ENCODE measurements around the gene TPSG1. TPM values are rescaled to one million over a fixed set of nuclear protein-coding genes. Genes with fewer than 3 reads are reported as not detected.

The TPSG1 gene
- total RNA-seq, 2 donors from 2014 or later = 0.54 TPM; not detected in 1

GRCh38 chr16:1214719-1215118, 10.3 kb downstream of the TPSG1 start:
- DNase-seq (ENCODE audit: low spot score) (no peak), ATAC-seq (ENCODE audit: insufficient number of reproducible peaks, low FRiP score, low read depth) (no peak)
- no peaks in the 10 kb centered on the region for H3K9me3 ChIP-seq
- no peak for TF ChIP-seq CTCF (IDR thresholded peaks at IDR 0.05)
- H3K4me3 ChIP-seq = no peak overlapping the region
- no peaks in the 10 kb centered on the region for H3K36me3 ChIP-seq
- no peaks in the 10 kb centered on the region for H3K27me3 ChIP-seq (replicated peaks; ENCODE audit: insufficient read depth)
- H3K27ac ChIP-seq = no peak overlapping the region
- H3K4me1 ChIP-seq (ENCODE audit: control insufficient read depth in 1 of 2, low read depth in 2 of 2) = no peaks in the 10 kb centered on the region

DNA sequence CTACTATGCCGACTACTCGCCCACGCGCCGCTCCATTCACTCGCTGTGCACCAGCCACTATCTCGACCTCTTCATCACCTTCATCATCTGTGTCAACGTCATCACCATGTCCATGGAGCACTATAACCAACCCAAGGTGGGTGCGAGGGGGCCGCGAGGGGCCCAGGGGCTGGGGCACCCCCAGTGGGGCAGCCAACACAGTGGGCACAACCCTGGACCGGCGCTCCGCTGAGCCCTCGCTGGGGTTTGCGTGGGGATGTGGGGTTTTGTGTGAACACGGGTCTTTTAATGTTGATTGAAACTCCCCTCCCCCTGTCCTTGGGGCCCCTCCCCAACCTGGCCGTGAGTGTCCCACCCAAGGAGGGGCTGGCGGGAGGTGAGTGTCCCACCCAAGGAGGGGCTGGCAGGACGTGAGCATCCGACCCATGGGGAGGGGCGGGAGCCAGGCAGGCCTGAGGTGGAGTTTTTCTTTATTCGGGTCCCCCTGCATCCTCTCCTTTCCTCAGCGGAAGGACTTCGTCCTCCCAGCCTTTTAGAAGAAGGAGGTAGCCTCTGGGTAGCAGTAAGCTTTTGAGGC, 11.2 kb downstream of the TPSG1 start:
- no peaks in the 10 kb centered on the region for H3K4me1 ChIP-seq (ENCODE audit: control insufficient read depth in 1 of 2, low read depth in 2 of 2)
- no peak for TF ChIP-seq CTCF (IDR thresholded peaks at IDR 0.05)
- DNase-seq (ENCODE audit: low spot score) = no peak
- H3K27ac ChIP-seq = no peak overlapping the region
- H3K4me3 ChIP-seq = no peak overlapping the region
- no peaks in the 10 kb centered on the region for H3K9me3 ChIP-seq
- no peaks in the 10 kb centered on the region for H3K36me3 ChIP-seq
- no peak for ATAC-seq (ENCODE audit: insufficient number of reproducible peaks, low FRiP score, low read depth)
- H3K27me3 ChIP-seq (replicated peaks; ENCODE audit: insufficient read depth) = no peaks in the 10 kb centered on the region

DNA sequence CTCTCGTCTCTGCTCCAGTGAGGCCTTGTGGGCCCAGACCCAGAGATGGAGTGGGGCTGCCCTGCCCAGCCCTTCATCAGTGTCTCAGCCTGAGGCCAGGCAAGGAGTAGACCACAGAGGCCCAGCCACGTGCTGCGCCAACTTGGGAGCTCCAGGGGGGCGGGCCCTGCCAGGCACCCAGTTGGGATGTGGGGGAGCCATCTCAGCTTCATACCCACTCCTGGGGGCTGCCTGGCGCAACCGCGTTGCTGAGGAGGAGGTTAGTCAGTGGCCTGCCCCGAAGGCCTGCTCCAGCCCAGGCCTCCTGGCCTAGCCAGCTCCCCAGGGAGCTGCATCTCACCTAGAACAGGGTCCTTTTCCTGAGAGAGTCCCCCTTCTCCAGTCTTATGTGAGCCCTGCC, 11.8 kb downstream of the TPSG1 start:
- no peak overlapping the region for H3K27ac ChIP-seq
- no peaks in the 10 kb centered on the region for H3K9me3 ChIP-seq
- no peak overlapping the region for H3K4me3 ChIP-seq
- no peak for TF ChIP-seq CTCF (IDR thresholded peaks at IDR 0.05)
- DNase-seq (ENCODE audit: low spot score) (no peak), ATAC-seq (ENCODE audit: insufficient number of reproducible peaks, low FRiP score, low read depth) (no peak)
- no peaks in the 10 kb centered on the region for H3K4me1 ChIP-seq (ENCODE audit: control insufficient read depth in 1 of 2, low read depth in 2 of 2)
- no peaks in the 10 kb centered on the region for H3K36me3 ChIP-seq
- no peaks in the 10 kb centered on the region for H3K27me3 ChIP-seq (replicated peaks; ENCODE audit: insufficient read depth)

DNA sequence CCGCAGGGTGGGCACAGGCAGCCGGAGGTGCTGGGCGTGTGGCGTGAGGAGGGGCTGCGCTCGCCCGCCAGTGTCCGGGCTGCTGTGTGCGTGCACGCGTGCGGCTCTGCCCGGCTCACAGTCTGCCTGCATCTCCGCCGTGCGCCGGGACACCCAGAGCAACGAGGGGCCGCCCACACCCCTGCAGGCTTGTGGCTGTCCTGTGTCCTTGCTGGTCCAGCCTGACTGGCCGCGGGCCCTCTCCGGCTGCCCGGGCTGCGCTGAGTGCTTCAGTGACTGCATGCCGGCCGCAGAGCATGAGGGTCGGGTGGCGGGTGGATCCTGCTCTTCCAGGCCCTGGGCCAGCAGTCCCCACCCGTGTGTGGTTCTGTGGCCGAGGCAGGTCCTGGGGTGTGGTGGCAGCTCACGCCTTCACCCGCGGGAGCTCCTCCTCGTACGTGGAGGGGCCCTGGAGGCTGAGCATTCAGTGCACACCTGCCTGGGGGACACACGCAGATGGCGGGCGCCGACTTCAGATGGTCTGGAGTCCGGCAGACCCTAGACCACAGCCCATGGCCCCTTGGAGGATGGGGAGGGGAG, 12.4 kb downstream of the TPSG1 start:
- Histone ChIP-seq H3K4me3 (no peak overlapping the region), H3K9me3 (no peaks in the 10 kb centered on the region), H3K36me3 (no peaks in the 10 kb centered on the region), H3K4me1 (ENCODE audit: control insufficient read depth in 1 of 2, low read depth in 2 of 2) (no peaks in the 10 kb centered on the region), H3K27ac (no peak overlapping the region), H3K27me3 (replicated peaks; ENCODE audit: insufficient read depth) (no peaks in the 10 kb centered on the region)
- ATAC-seq (ENCODE audit: insufficient number of reproducible peaks, low FRiP score, low read depth) (no peak), DNase-seq (ENCODE audit: low spot score) (no peak)
- TF ChIP-seq CTCF (IDR thresholded peaks at IDR 0.05) = no peak

DNA sequence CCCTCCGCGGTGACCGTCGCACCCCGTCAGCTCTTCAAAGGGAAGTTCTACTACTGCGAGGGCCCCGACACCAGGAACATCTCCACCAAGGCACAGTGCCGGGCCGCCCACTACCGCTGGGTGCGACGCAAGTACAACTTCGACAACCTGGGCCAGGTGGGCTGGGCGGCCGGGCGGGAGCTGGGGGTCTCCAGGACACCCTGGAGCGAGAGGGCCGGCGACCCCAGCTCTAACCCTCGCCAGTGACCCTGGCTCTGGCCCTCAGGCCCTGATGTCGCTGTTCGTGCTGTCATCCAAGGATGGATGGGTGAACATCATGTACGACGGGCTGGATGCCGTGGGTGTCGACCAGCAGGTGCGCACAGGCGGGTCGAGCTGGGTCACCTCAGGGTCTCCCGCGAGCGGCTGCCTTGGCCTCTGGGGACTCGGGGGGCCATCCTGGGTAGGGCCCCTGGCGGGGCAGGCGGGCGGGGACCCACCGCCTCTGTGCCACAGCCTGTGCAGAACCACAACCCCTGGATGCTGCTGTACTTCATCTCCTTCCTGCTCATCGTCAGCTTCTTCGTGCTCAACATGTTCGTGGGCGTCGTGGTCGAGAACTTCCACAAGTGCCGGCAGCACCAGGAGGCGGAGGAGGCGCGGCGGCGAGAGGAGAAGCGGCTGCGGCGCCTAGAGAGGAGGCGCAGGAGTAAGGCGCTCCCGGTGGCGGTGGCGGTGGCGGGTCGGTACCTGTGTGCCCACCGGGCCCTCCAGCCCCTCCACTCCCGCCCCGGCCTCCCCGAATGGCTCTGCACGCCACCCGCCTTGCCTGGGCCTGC, 13.4 kb downstream of the TPSG1 start:
- no peaks in the 10 kb centered on the region for H3K36me3 ChIP-seq
- no peak for DNase-seq (ENCODE audit: low spot score)
- no peaks in the 10 kb centered on the region for H3K27me3 ChIP-seq (replicated peaks; ENCODE audit: insufficient read depth)
- TF ChIP-seq CTCF (IDR thresholded peaks at IDR 0.05) = no peak
- H3K4me3 ChIP-seq = no peak overlapping the region
- no peaks in the 10 kb centered on the region for H3K9me3 ChIP-seq
- H3K27ac ChIP-seq = no peak overlapping the region
- H3K4me1 ChIP-seq (ENCODE audit: control insufficient read depth in 1 of 2, low read depth in 2 of 2) = no peaks in the 10 kb centered on the region
- no peak for ATAC-seq (ENCODE audit: insufficient number of reproducible peaks, low FRiP score, low read depth)

All from thoracic aorta (tissue), 2 donors.